PC-3 (cell line): ENCODE measurements around the gene AMZ1.

Source experiments
- EZH2 ChIP-seq: fragments of 300-600 bp; sonication (generic); IDR thresholded peaks from one replicate; pipeline ENCODE4 v1.6.1; 2017; ENCODE audit warnings: antibody characterized with exemption, mild to moderate bottlenecking, low read length; ENCODE audit not compliant: unreplicated experiment
- EZH2phosphoT487 ChIP-seq: fragments of 300-600 bp; sonication (generic); IDR thresholded peaks from 2 replicates; pipeline ENCODE4 v1.6.1; 2018; ENCODE audit warnings: mild to moderate bottlenecking, antibody characterized with exemption, low read length, borderline replicate concordance
- TF ChIP-seq, protein P1 (sequence below): fragments of 300-600 bp; sonication (generic); conservative IDR thresholded peaks from 2 replicates; pipeline ENCODE4 v1.5.1; 2017; ENCODE audit warnings: antibody characterized with exemption, low read depth, mild to moderate bottlenecking, low read length

GRCh38 chr7:2652736-2653060, 35.3 kb upstream of the AMZ1 start:
- TF ChIP-seq, protein P1, sequence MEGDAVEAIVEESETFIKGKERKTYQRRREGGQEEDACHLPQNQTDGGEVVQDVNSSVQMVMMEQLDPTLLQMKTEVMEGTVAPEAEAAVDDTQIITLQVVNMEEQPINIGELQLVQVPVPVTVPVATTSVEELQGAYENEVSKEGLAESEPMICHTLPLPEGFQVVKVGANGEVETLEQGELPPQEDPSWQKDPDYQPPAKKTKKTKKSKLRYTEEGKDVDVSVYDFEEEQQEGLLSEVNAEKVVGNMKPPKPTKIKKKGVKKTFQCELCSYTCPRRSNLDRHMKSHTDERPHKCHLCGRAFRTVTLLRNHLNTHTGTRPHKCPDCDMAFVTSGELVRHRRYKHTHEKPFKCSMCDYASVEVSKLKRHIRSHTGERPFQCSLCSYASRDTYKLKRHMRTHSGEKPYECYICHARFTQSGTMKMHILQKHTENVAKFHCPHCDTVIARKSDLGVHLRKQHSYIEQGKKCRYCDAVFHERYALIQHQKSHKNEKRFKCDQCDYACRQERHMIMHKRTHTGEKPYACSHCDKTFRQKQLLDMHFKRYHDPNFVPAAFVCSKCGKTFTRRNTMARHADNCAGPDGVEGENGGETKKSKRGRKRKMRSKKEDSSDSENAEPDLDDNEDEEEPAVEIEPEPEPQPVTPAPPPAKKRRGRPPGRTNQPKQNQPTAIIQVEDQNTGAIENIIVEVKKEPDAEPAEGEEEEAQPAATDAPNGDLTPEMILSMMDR, result no peak
- TF ChIP-seq EZH2 (no peak), EZH2phosphoT487 (no peak)
